ENCODE data around the gene LRRC45.

LRRC45 gene

GRCh38 chr17:81996232-81996756 is 26.8 kb upstream of the LRRC45 start:
- peaks cover 5% of the 10 kb centered on the region; the same call in 1 of the 2 replicates for H3K4me1 ChIP-seq (ENCODE audit: insufficient read depth, low read length)
- no peaks in the 10 kb centered on the region for H3K9me3 ChIP-seq (ENCODE audit: insufficient read depth, low read depth, low read length)
- no peak overlapping the region for H3K27ac ChIP-seq (ENCODE audit: low read length)
- peaks cover 3% of the 10 kb centered on the region; the same call in 1 of the 2 replicates for H3K36me3 ChIP-seq (ENCODE audit: insufficient read depth, low read depth, low read length)
- no peaks in the 10 kb centered on the region for H3K27me3 ChIP-seq (ENCODE audit: insufficient read depth, low read length)
- no peak overlapping the region for H3K9ac ChIP-seq (ENCODE audit: low read depth, low read length)
- H3K4me3 ChIP-seq (ENCODE audit: low read length) = no peak overlapping the region

GRCh38 chr17:81996757-81997441 is 26.2 kb upstream of the LRRC45 start:
- Histone ChIP-seq H3K27ac (ENCODE audit: low read length) (no peak overlapping the region), H3K9ac (ENCODE audit: low read depth, low read length) (no peak overlapping the region; the same call in 1 of the 2 replicates), H3K9me3 (ENCODE audit: insufficient read depth, low read depth, low read length) (no peaks in the 10 kb centered on the region), H3K4me1 (ENCODE audit: insufficient read depth, low read length) (peaks cover 5% of the 10 kb centered on the region; the same call in 1 of the 2 replicates), H3K36me3 (ENCODE audit: insufficient read depth, low read depth, low read length) (peaks cover 3% of the 10 kb centered on the region; the same call in 1 of the 2 replicates), H3K27me3 (ENCODE audit: insufficient read depth, low read length) (no peaks in the 10 kb centered on the region), H3K4me3 (ENCODE audit: low read length) (no peak overlapping the region)

- Histone ChIP-seq H3K4me3 (ENCODE audit: low read length) (no peak overlapping the region), H3K27ac (ENCODE audit: low read length) (no peak overlapping the region), H3K9me3 (ENCODE audit: insufficient read depth, low read depth, low read length) (no peaks in the 10 kb centered on the region), H3K36me3 (ENCODE audit: insufficient read depth, low read depth, low read length) (peaks cover 3% of the 10 kb centered on the region; the same call in 1 of the 2 replicates), H3K27me3 (ENCODE audit: insufficient read depth, low read length) (no peaks in the 10 kb centered on the region), H3K4me1 (ENCODE audit: insufficient read depth, low read length) (no peaks in the 10 kb centered on the region; the same call in 1 of the 2 replicates), H3K9ac (ENCODE audit: low read depth, low read length) (no peak overlapping the region)
Measured at GRCh38 chr17:81998212-81998611, 24.9 kb upstream of the LRRC45 start.

- Histone ChIP-seq H3K27me3 (ENCODE audit: insufficient read depth, low read length) (no peaks in the 10 kb centered on the region), H3K27ac (ENCODE audit: low read length) (no peak overlapping the region), H3K36me3 (ENCODE audit: insufficient read depth, low read depth, low read length) (peaks cover 3% of the 10 kb centered on the region; the same call in 1 of the 2 replicates), H3K9ac (ENCODE audit: low read depth, low read length) (no peak overlapping the region), H3K9me3 (ENCODE audit: insufficient read depth, low read depth, low read length) (no peaks in the 10 kb centered on the region), H3K4me3 (ENCODE audit: low read length) (no peak overlapping the region), H3K4me1 (ENCODE audit: insufficient read depth, low read length) (no peaks in the 10 kb centered on the region; the same call in 1 of the 2 replicates)
Measured at GRCh38 chr17:81998691-81999438, 24.2 kb upstream of the LRRC45 start.

GRCh38 chr17:81999587-81999975 is 23.5 kb upstream of the LRRC45 start:
- no peaks in the 10 kb centered on the region for H3K4me1 ChIP-seq (ENCODE audit: insufficient read depth, low read length)
- H3K36me3 ChIP-seq (ENCODE audit: insufficient read depth, low read depth, low read length) = peaks cover 3% of the 10 kb centered on the region; the same call in 1 of the 2 replicates
- no peaks in the 10 kb centered on the region for H3K27me3 ChIP-seq (ENCODE audit: insufficient read depth, low read length)
- no peak overlapping the region for H3K9ac ChIP-seq (ENCODE audit: low read depth, low read length)
- H3K4me3 ChIP-seq (ENCODE audit: low read length) = no peak overlapping the region
- no peaks in the 10 kb centered on the region for H3K9me3 ChIP-seq (ENCODE audit: insufficient read depth, low read depth, low read length)
- H3K27ac ChIP-seq (ENCODE audit: low read length) = no peak overlapping the region

GRCh38 chr17:81999976-82000802 is 22.9 kb upstream of the LRRC45 start:
- Histone ChIP-seq H3K27ac (ENCODE audit: low read length) (no peak overlapping the region), H3K27me3 (ENCODE audit: insufficient read depth, low read length) (no peaks in the 10 kb centered on the region), H3K9ac (ENCODE audit: low read depth, low read length) (no peak overlapping the region), H3K36me3 (ENCODE audit: insufficient read depth, low read depth, low read length) (peaks cover 3% of the 10 kb centered on the region; the same call in 1 of the 2 replicates), H3K4me3 (ENCODE audit: low read length) (no peak overlapping the region), H3K9me3 (ENCODE audit: insufficient read depth, low read depth, low read length) (no peaks in the 10 kb centered on the region), H3K4me1 (ENCODE audit: insufficient read depth, low read length) (no peaks in the 10 kb centered on the region)

- H3K36me3 ChIP-seq (ENCODE audit: insufficient read depth, low read depth, low read length) = peaks cover 3% of the 10 kb centered on the region; the same call in 1 of the 2 replicates
- no peak overlapping the region for H3K27ac ChIP-seq (ENCODE audit: low read length)
- no peaks in the 10 kb centered on the region for H3K9me3 ChIP-seq (ENCODE audit: insufficient read depth, low read depth, low read length)
- H3K27me3 ChIP-seq (ENCODE audit: insufficient read depth, low read length) = no peaks in the 10 kb centered on the region
- no peak overlapping the region for H3K4me3 ChIP-seq (ENCODE audit: low read length)
- H3K4me1 ChIP-seq (ENCODE audit: insufficient read depth, low read length) = no peaks in the 10 kb centered on the region
- no peak overlapping the region for H3K9ac ChIP-seq (ENCODE audit: low read depth, low read length)
Measured at GRCh38 chr17:82000803-82001570, 22.1 kb upstream of the LRRC45 start.

GRCh38 chr17:82001571-82002056 is 21.5 kb upstream of the LRRC45 start:
- Histone ChIP-seq H3K27me3 (ENCODE audit: insufficient read depth, low read length) (no peaks in the 10 kb centered on the region), H3K4me3 (ENCODE audit: low read length) (no peak overlapping the region), H3K9ac (ENCODE audit: low read depth, low read length) (no peak overlapping the region), H3K4me1 (ENCODE audit: insufficient read depth, low read length) (no peaks in the 10 kb centered on the region), H3K36me3 (ENCODE audit: insufficient read depth, low read depth, low read length) (peaks cover 3% of the 10 kb centered on the region; the same call in 1 of the 2 replicates), H3K9me3 (ENCODE audit: insufficient read depth, low read depth, low read length) (no peaks in the 10 kb centered on the region), H3K27ac (ENCODE audit: low read length) (no peak overlapping the region)

GRCh38 chr17:82003411-82004381 is 19.4 kb upstream of the LRRC45 start:
- no peak overlapping the region for H3K4me3 ChIP-seq (ENCODE audit: low read length)
- H3K4me1 ChIP-seq (ENCODE audit: insufficient read depth, low read length) = no peaks in the 10 kb centered on the region
- H3K9ac ChIP-seq (ENCODE audit: low read depth, low read length) = no peak overlapping the region
- no peaks in the 10 kb centered on the region for H3K9me3 ChIP-seq (ENCODE audit: insufficient read depth, low read depth, low read length)
- no peaks in the 10 kb centered on the region; the same call in 1 of the 2 replicates for H3K36me3 ChIP-seq (ENCODE audit: insufficient read depth, low read depth, low read length)
- no peak overlapping the region for H3K27ac ChIP-seq (ENCODE audit: low read length)
- H3K27me3 ChIP-seq (ENCODE audit: insufficient read depth, low read length) = no peaks in the 10 kb centered on the region
